MG63 (cell line): ENCODE measurements around the gene SPTBN4. TPM values are rescaled to one million over a fixed set of nuclear protein-coding genes. Genes with fewer than 3 reads are reported as not detected.
"Not testable (repeated sequence)": the region's sequence is repeated elsewhere in the genome, so short reads cannot be mapped to it uniquely, and the experiment has no call there.

ENCODE experiments used
- DNase-seq: peaks from one replicate; pipeline ENCODE4 v3.0.0-alpha.2; 2020
- H3K27me3 ChIP-seq: fragments of 250-450 bp; sonication (Bioruptor Pico); 2 replicates; pipeline ENCODE4 v1.5.1; 2020; ENCODE audit warnings: mild to moderate bottlenecking, moderate library complexity
- H3K36me3 ChIP-seq: fragments of 250-450 bp; sonication (Bioruptor Pico); 2 replicates; pipeline ENCODE4 v1.5.1; 2020; ENCODE audit warnings: mild to moderate bottlenecking, moderate library complexity
- H3K4me3 ChIP-seq: fragments of 250-450 bp; sonication (Bioruptor Pico); 2 replicates; pipeline ENCODE4 v1.5.1; 2020; ENCODE audit warnings: mild to moderate bottlenecking, moderate library complexity
- H3K9me3 ChIP-seq: fragments of 250-450 bp; sonication (Bioruptor Pico); 2 replicates; pipeline ENCODE4 v1.5.1; 2020; ENCODE audit warnings: mild to moderate bottlenecking, moderate library complexity
- total RNA-seq: library from RNA; depleted of rRNA; stranded (reverse); fragments of >200 nt; shearing (Covaris generic); gene quantifications from 2 replicates; pipeline ENCODE4 v1.2.3, GENCODE V29; 2014; ENCODE audit warnings: low replicate concordance

The SPTBN4 gene
- total RNA-seq, 1 experiment from 2014 or later = 0.16 TPM

GRCh38 chr19:40553885-40554857 is 87.4 kb downstream of the SPTBN4 start:
- no peak for DNase-seq
- H3K27me3 ChIP-seq = 0 out of 2 replicates have a peak, but pooled peaks cover 4% of the 10 kb centered on the region

GRCh38 chr19:40555978-40556689 is 89.3 kb downstream of the SPTBN4 start:
- H3K9me3 ChIP-seq = no peaks in the 10 kb centered on the region
- H3K36me3 ChIP-seq = no peaks in the 10 kb centered on the region
- no peak for DNase-seq
- H3K4me3 ChIP-seq = no peak overlapping the region
- H3K27me3 ChIP-seq = 0 out of 2 replicates have a peak, but pooled peaks cover 4% of the 10 kb centered on the region

More at GRCh38 chr19:40553885-40554857, 87.4 kb downstream of the SPTBN4 start:
- Histone ChIP-seq H3K4me3 (no peak overlapping the region), H3K9me3 (no peaks in the 10 kb centered on the region), H3K36me3 (no peaks in the 10 kb centered on the region)

GRCh38 chr19:40556953-40557530 is 90.2 kb downstream of the SPTBN4 start:
- Histone ChIP-seq H3K27me3 (0 out of 2 replicates have a peak, but pooled peaks cover 4% of the 10 kb centered on the region), H3K36me3 (no peaks in the 10 kb centered on the region), H3K4me3 (no peak overlapping the region), H3K9me3 (no peaks in the 10 kb centered on the region)
- no peak for DNase-seq

- no peaks in the 10 kb centered on the region for H3K27me3 ChIP-seq
- H3K9me3 ChIP-seq = no peaks in the 10 kb centered on the region
- DNase-seq = no peak
Observed at GRCh38 chr19:40559394-40559793, 92.6 kb downstream of the SPTBN4 start.

GRCh38 chr19:40560092-40560507 is 93.3 kb downstream of the SPTBN4 start:
- Histone ChIP-seq H3K9me3 (no peaks in the 10 kb centered on the region), H3K36me3 (no peaks in the 10 kb centered on the region), H3K4me3 (no peak overlapping the region), H3K27me3 (no peaks in the 10 kb centered on the region)
- no peak for DNase-seq

More at GRCh38 chr19:40559394-40559793, 92.6 kb downstream of the SPTBN4 start:
- H3K4me3 ChIP-seq = no peak overlapping the region
- H3K36me3 ChIP-seq = no peaks in the 10 kb centered on the region

GRCh38 chr19:40561947-40562346 is 95.1 kb downstream of the SPTBN4 start:
- no peak for DNase-seq
- no peak overlapping the region for H3K4me3 ChIP-seq
- H3K27me3 ChIP-seq = no peaks in the 10 kb centered on the region
- no peaks in the 10 kb centered on the region for H3K9me3 ChIP-seq
- H3K36me3 ChIP-seq = no peaks in the 10 kb centered on the region

- not testable (repeated sequence) for DNase-seq
Observed at GRCh38 chr19:40564535-40564934, 97.7 kb downstream of the SPTBN4 start.

GRCh38 chr19:40565355-40565754 is 98.6 kb downstream of the SPTBN4 start:
- no peaks in the 10 kb centered on the region for H3K36me3 ChIP-seq
- no peak for DNase-seq

More at GRCh38 chr19:40564535-40564934, 97.7 kb downstream of the SPTBN4 start:
- H3K27me3 ChIP-seq, H3K9me3 ChIP-seq, H3K36me3 ChIP-seq, H3K4me3 ChIP-seq: not testable (repeated sequence)

GRCh38 chr19:40565910-40566495 is 99.2 kb downstream of the SPTBN4 start:
- Histone ChIP-seq H3K9me3 (no peaks in the 10 kb centered on the region), H3K36me3 (no peaks in the 10 kb centered on the region), H3K4me3 (no peak overlapping the region), H3K27me3 (no peaks in the 10 kb centered on the region)
- DNase-seq = no peak

More at GRCh38 chr19:40565355-40565754, 98.6 kb downstream of the SPTBN4 start:
- Histone ChIP-seq H3K9me3 (no peaks in the 10 kb centered on the region), H3K27me3 (no peaks in the 10 kb centered on the region), H3K4me3 (no peak overlapping the region)

GRCh38 chr19:40567040-40567749 is 100.4 kb downstream of the SPTBN4 start:
- DNase-seq = no peak

GRCh38 chr19:40567750-40568494 is 101.1 kb downstream of the SPTBN4 start:
- Histone ChIP-seq H3K4me3 (no peak overlapping the region), H3K36me3 (no peaks in the 10 kb centered on the region), H3K27me3 (no peaks in the 10 kb centered on the region), H3K9me3 (no peaks in the 10 kb centered on the region)
- DNase-seq = no peak

More at GRCh38 chr19:40567040-40567749, 100.4 kb downstream of the SPTBN4 start:
- no peak overlapping the region for H3K4me3 ChIP-seq
- no peaks in the 10 kb centered on the region for H3K36me3 ChIP-seq
- H3K9me3 ChIP-seq = no peaks in the 10 kb centered on the region
- no peaks in the 10 kb centered on the region for H3K27me3 ChIP-seq

GRCh38 chr19:40570313-40571004 is 103.7 kb downstream of the SPTBN4 start:
- Histone ChIP-seq H3K27me3 (no peaks in the 10 kb centered on the region), H3K36me3 (no peaks in the 10 kb centered on the region), H3K9me3 (no peaks in the 10 kb centered on the region), H3K4me3 (peak overlapping the region; percentile 52)
- peak; percentile 100 for DNase-seq

GRCh38 chr19:40571005-40571318 is 104.2 kb downstream of the SPTBN4 start:
- no peaks in the 10 kb centered on the region for H3K27me3 ChIP-seq
- H3K4me3 ChIP-seq = no peak overlapping the region
- DNase-seq = no peak
- H3K9me3 ChIP-seq = no peaks in the 10 kb centered on the region
- no peaks in the 10 kb centered on the region for H3K36me3 ChIP-seq

GRCh38 chr19:40571831-40572495 is 105.2 kb downstream of the SPTBN4 start:
- DNase-seq = no peak
- H3K36me3 ChIP-seq = no peaks in the 10 kb centered on the region
- H3K27me3 ChIP-seq = no peaks in the 10 kb centered on the region
- H3K9me3 ChIP-seq = no peaks in the 10 kb centered on the region
- H3K4me3 ChIP-seq = no peak overlapping the region
